ENCODE results near the gene ZNF565. TPM values are rescaled to one million over a fixed set of nuclear protein-coding genes. Genes with fewer than 3 reads are reported as not detected.

The ZNF565 gene
- total and polyA plus RNA-seq, 10 of the 15 experiments (the other 5 are each of a cell fraction or from before 2014, with no cell fraction given), result 0.72 to 2.2 (median 1.8) TPM

GRCh38 chr19:36222503-36222902 is 8.0 kb upstream of the ZNF565 start:
- Histone ChIP-seq H3K4me2 (ENCODE audit: control insufficient read depth, insufficient read depth) (no peak overlapping the region), H3K9me3 (replicated peaks; ENCODE audit: control insufficient read depth, insufficient read depth, low read length) (peaks cover 18% of the 10 kb centered on the region), H3K4me3 (no peak overlapping the region), H3K9ac (ENCODE audit: control insufficient read depth, insufficient read depth, low read length) (no peak overlapping the region), H2AFZ (ENCODE audit: control insufficient read depth, low read depth, low read length) (no peak overlapping the region), H3K36me3 (ENCODE audit: control insufficient read depth in 2 of 2, insufficient read depth in 2 of 2, low read length in 1 of 2) (peaks cover 5 to 41% of the 10 kb centered on the region in 2 experiments), H3K27me3 (replicated peaks in 1 of 2; ENCODE audit: control insufficient read depth in 2 of 2, insufficient read depth in 2 of 2, low read length in 1 of 2) (no peaks in the 10 kb centered on the region), H4K20me1 (ENCODE audit: control insufficient read depth, insufficient read depth) (no peaks in the 10 kb centered on the region), H3K27ac (ENCODE audit: control insufficient read depth, insufficient read depth) (no peak overlapping the region), H3K79me2 (ENCODE audit: control insufficient read depth, insufficient read depth, low read length) (peaks cover 48% of the 10 kb centered on the region), H3K4me1 (ENCODE audit: control insufficient read depth, insufficient read depth, low read length) (no peaks in the 10 kb centered on the region)
- FAIRE-seq, result no peak
- ATAC-seq, result no peak
- ChIA-PET SMC1A (ENCODE audit: uncharacterized antibody, unreplicated experiment) (interaction anchor here (1.0 kb wide), 1 partner anchor 14 kb away, joined by 3 read pairs; no protein-coding TSS in a partner anchor), CTCF (interaction anchor here (1.1 kb wide), 1 partner anchor 94 kb away, joined by 3 read pairs; no protein-coding TSS in a partner anchor), POLR2A (no interaction called here), RAD21 (ENCODE audit: unreplicated experiment) (no interaction called here)
- in situ Hi-C loops (cut with MboI), result no loop called here
- intact Hi-C loops (cut with micrococcal nuclease; ENCODE audit: unreplicated experiment), result no loop called here
- BruUV-seq (replicated peaks), result no TSS peak
- 96% methylated on average over 4 of the region's 4 CpGs for WGBS (ENCODE audit: insufficient coverage, insufficient replicate concordance, low lambda C conversion rate, missing lambda C conversion rate)
- no peak for DNase-seq (ENCODE audit: low read depth, low spot score)
- TF ChIP-seq ATF2 (IDR thresholded peaks at IDR 0.05; ENCODE audit: low read length) (no peak), RB1 (IDR thresholded peaks at IDR 0.05; ENCODE audit: borderline replicate concordance) (no peak), E2F8 (IDR thresholded peaks at IDR 0.05; ENCODE audit: low read depth, partially characterized antibody) (no peak), NFYB (IDR thresholded peaks at IDR 0.05; ENCODE audit: insufficient read depth, low read depth, low read length) (no peak), HCFC1 (IDR thresholded peaks at IDR 0.05; ENCODE audit: low read length) (no peak), SUPT20H (IDR thresholded peaks at IDR 0.05; ENCODE audit: borderline replicate concordance, control insufficient read depth, low read depth, low read length) (no peak), PRDM15 (CRISPR knock-in tag; IDR thresholded peaks at IDR 0.05) (no peak), PAX8 (IDR thresholded peaks at IDR 0.05) (no peak), RFX5 (IDR thresholded peaks at IDR 0.05; ENCODE audit: low read depth, low read length) (no peak), NBN (IDR thresholded peaks at IDR 0.05) (no peak), IRF4 (IDR thresholded peaks at IDR 0.05; ENCODE audit: low read depth, low read length) (no peak), SP1 (IDR thresholded peaks at IDR 0.05; ENCODE audit: low read depth, low read length) (no peak), NKRF (conservative IDR thresholded peaks at IDR 0.05) (no peak), KAT2A (conservative IDR thresholded peaks at IDR 0.05; ENCODE audit: control insufficient read depth, low read depth, low read length) (no peak), IKZF1 (conservative IDR thresholded peaks at IDR 0.05) (no peak), ZSCAN29 (IDR thresholded peaks at IDR 0.05) (no peak)
